ENCODE measurements around the gene SAMD8.

Gene SAMD8

DNA sequence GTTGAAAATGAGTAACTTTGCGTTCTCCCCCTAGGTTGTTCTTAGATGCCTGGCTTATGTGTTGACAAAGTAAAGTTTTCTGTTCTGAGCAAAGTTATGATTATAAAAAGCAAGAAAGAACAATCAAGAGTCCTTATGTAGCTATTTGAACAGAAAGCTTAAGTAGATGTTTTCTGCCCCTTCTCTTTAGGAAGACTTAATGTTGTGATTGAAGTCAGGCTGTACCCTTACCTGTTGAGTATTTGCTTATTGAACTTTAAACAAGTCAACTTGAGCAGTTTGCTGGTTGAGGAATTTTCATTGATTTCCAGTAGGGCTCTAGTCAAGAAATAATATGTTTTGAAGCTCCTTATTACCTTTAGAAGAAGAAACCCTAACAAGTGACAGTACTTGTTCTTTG, 65.3 kb downstream of the SAMD8 start:
- Histone ChIP-seq H3K4me2 (ENCODE audit: low read depth, low read length, poor library complexity, severe bottlenecking) (no peak overlapping the region), H3K27me3 (ENCODE audit: low read length) (no peaks in the 10 kb centered on the region), H3K36me3 (ENCODE audit: low read length) (peaks cover 5% of the 10 kb centered on the region; the same call in 1 of the 2 replicates), H2AFZ (ENCODE audit: low read depth, low read length, severe bottlenecking) (no peak overlapping the region), H3K4me3 (ENCODE audit: insufficient read depth, low read length, poor library complexity, severe bottlenecking) (no peak overlapping the region), H3K79me2 (ENCODE audit: insufficient read depth, low read length) (no peaks in the 10 kb centered on the region), H3K9ac (ENCODE audit: low read length) (no peak overlapping the region), H3K27ac (ENCODE audit: low read depth, low read length) (no peak overlapping the region), H3F3A (ENCODE audit: insufficient read depth) (no peaks in the 10 kb centered on the region), H3K9me2 (replicated peaks; ENCODE audit: insufficient read depth, low read length) (no peaks in the 10 kb centered on the region), H3K9me3 (ENCODE audit: insufficient read depth, low read length) (no peaks in the 10 kb centered on the region), H4K20me1 (ENCODE audit: low read depth, low read length) (no peaks in the 10 kb centered on the region)
- TF ChIP-seq, protein P1, sequence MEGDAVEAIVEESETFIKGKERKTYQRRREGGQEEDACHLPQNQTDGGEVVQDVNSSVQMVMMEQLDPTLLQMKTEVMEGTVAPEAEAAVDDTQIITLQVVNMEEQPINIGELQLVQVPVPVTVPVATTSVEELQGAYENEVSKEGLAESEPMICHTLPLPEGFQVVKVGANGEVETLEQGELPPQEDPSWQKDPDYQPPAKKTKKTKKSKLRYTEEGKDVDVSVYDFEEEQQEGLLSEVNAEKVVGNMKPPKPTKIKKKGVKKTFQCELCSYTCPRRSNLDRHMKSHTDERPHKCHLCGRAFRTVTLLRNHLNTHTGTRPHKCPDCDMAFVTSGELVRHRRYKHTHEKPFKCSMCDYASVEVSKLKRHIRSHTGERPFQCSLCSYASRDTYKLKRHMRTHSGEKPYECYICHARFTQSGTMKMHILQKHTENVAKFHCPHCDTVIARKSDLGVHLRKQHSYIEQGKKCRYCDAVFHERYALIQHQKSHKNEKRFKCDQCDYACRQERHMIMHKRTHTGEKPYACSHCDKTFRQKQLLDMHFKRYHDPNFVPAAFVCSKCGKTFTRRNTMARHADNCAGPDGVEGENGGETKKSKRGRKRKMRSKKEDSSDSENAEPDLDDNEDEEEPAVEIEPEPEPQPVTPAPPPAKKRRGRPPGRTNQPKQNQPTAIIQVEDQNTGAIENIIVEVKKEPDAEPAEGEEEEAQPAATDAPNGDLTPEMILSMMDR (IDR thresholded peaks at IDR 0.05; ENCODE audit: insufficient read depth, low read length, poor library complexity, severe bottlenecking), result no peak

DNA sequence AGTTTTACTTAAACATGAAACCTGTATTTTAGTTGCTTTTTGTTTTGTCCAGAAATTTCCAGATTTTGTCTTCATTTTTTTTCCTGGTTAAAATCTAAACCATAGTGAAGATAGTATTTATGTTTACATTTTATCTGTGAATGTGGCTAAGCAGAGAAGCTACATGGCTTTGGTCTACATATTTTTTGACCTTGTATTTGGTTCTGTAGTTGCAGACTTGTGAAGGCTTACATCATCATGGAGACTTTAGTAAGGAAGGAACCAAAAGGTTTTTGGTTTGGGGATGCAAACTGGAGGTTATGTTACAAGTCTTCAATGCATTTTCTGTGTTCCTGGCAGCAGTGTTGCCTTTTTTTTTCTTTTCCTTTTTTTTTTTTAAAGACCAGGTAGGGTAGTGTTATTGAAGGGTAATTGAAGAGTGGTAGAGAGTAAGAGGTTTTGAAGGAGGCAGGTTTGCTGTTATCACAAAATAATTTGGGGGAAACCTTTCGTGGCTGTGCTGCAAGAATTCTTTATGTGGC, 68.3 kb downstream of the SAMD8 start:
- no peak for TF ChIP-seq EZH2phosphoT487 (conservative IDR thresholded peaks at IDR 0.05; ENCODE audit: low read length)
- TF ChIP-seq, protein P1 (IDR thresholded peaks at IDR 0.05; ENCODE audit: insufficient read depth, low read length, poor library complexity, severe bottlenecking), result no peak
- H3K27me3 ChIP-seq (ENCODE audit: low read length), result no peaks in the 10 kb centered on the region
- H3K27ac ChIP-seq (ENCODE audit: low read depth, low read length), result no peak overlapping the region
- H3K9me3 ChIP-seq (ENCODE audit: insufficient read depth, low read length), result no peaks in the 10 kb centered on the region
- no peak overlapping the region for H3K4me2 ChIP-seq (ENCODE audit: low read depth, low read length, poor library complexity, severe bottlenecking)
- no peaks in the 10 kb centered on the region for H4K20me1 ChIP-seq (ENCODE audit: low read depth, low read length)
- H2AFZ ChIP-seq (ENCODE audit: low read depth, low read length, severe bottlenecking), result no peak overlapping the region
- no peak overlapping the region for H3K4me3 ChIP-seq (ENCODE audit: insufficient read depth, low read length, poor library complexity, severe bottlenecking)
- no peaks in the 10 kb centered on the region for H3K79me2 ChIP-seq (ENCODE audit: insufficient read depth, low read length)
- no peak overlapping the region for H3K9ac ChIP-seq (ENCODE audit: low read length)
- H3K9me2 ChIP-seq (replicated peaks; ENCODE audit: insufficient read depth, low read length), result no peaks in the 10 kb centered on the region
- H3F3A ChIP-seq (ENCODE audit: insufficient read depth), result no peaks in the 10 kb centered on the region
- peaks cover 5% of the 10 kb centered on the region; the same call in 1 of the 2 replicates for H3K36me3 ChIP-seq (ENCODE audit: low read length)

DNA sequence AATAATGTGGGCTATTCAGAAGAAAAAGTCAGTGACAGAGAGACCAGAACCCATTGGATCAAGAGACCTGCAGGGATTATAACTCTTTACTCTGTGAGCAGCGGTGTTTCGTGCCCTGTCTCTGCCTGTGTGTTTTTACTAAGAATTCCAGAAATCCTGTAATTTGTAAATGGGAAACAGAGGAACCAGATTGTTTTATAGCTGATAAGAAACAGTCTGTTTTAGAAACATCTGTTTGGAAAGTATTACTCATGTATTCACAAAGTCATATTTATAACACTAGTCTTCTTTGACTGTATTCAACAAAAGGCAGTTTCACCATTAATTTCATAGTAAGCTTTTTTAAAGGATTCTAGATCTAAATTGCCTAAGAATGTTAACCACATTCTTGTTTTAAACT, 69.1 kb downstream of the SAMD8 start:
- H4K20me1 ChIP-seq (ENCODE audit: low read depth, low read length), result no peaks in the 10 kb centered on the region
- no peak overlapping the region for H3K9ac ChIP-seq (ENCODE audit: low read length)
- H3F3A ChIP-seq (ENCODE audit: insufficient read depth), result no peaks in the 10 kb centered on the region
- no peaks in the 10 kb centered on the region for H3K9me3 ChIP-seq (ENCODE audit: insufficient read depth, low read length)
- no peak overlapping the region for H2AFZ ChIP-seq (ENCODE audit: low read depth, low read length, severe bottlenecking)
- no peak overlapping the region for H3K4me2 ChIP-seq (ENCODE audit: low read depth, low read length, poor library complexity, severe bottlenecking)
- peaks cover 5% of the 10 kb centered on the region; the same call in 1 of the 2 replicates for H3K36me3 ChIP-seq (ENCODE audit: low read length)
- H3K27me3 ChIP-seq (ENCODE audit: low read length), result no peaks in the 10 kb centered on the region
- TF ChIP-seq, protein P1 (IDR thresholded peaks at IDR 0.05; ENCODE audit: insufficient read depth, low read length, poor library complexity, severe bottlenecking), result no peak
- TF ChIP-seq EZH2phosphoT487 (conservative IDR thresholded peaks at IDR 0.05; ENCODE audit: low read length), result no peak
- no peak overlapping the region for H3K4me3 ChIP-seq (ENCODE audit: insufficient read depth, low read length, poor library complexity, severe bottlenecking)
- no peaks in the 10 kb centered on the region for H3K9me2 ChIP-seq (replicated peaks; ENCODE audit: insufficient read depth, low read length)
- no peak overlapping the region for H3K27ac ChIP-seq (ENCODE audit: low read depth, low read length)
- H3K79me2 ChIP-seq (ENCODE audit: insufficient read depth, low read length), result no peaks in the 10 kb centered on the region
